ENCODE results near the gene ALDH3B2.
"Not testable (repeated sequence)": the region's sequence is repeated elsewhere in the genome, so short reads cannot be mapped to it uniquely, and the experiment has no call there.

Gene ALDH3B2

GRCh38 chr11:67674442-67674871 lies at the start of gene ALDH3B2:
TSS of gene ALDH3B2 (minus strand) at chr11:67674623. CDS start at chr11:67666935, 7,688 bp downstream.
- no peak for DNase-seq

- not testable (repeated sequence) for DNase-seq
Observed at GRCh38 chr11:67723036-67723435, 48.6 kb upstream of the ALDH3B2 start.

- not testable (repeated sequence) for DNase-seq
Observed at GRCh38 chr11:67716226-67716625, 41.8 kb upstream of the ALDH3B2 start.

- not testable (repeated sequence) for DNase-seq
Observed at GRCh38 chr11:67715801-67716200, 41.4 kb upstream of the ALDH3B2 start.

GRCh38 chr11:67713892-67714509 lies 39.6 kb upstream of the ALDH3B2 start:
- DNase-seq: not testable (repeated sequence)

GRCh38 chr11:67711676-67712075 lies 37.3 kb upstream of the ALDH3B2 start:
- not testable (repeated sequence) for DNase-seq

GRCh38 chr11:67711212-67711611 lies 36.8 kb upstream of the ALDH3B2 start:
- DNase-seq: not testable (repeated sequence)

GRCh38 chr11:67709806-67710205 lies 35.4 kb upstream of the ALDH3B2 start:
- not testable (repeated sequence) for DNase-seq

- no peak for DNase-seq
Observed at GRCh38 chr11:67705264-67705663, 30.8 kb upstream of the ALDH3B2 start.

- no peak for DNase-seq
Observed at GRCh38 chr11:67704524-67704923, 30.1 kb upstream of the ALDH3B2 start.

GRCh38 chr11:67703709-67704108 lies 29.3 kb upstream of the ALDH3B2 start:
- not testable (repeated sequence) for DNase-seq

- no peak for DNase-seq
Observed at GRCh38 chr11:67700548-67701262, 26.3 kb upstream of the ALDH3B2 start.

- no peak for DNase-seq
Observed at GRCh38 chr11:67700141-67700540, 25.7 kb upstream of the ALDH3B2 start.

GRCh38 chr11:67699521-67699920 lies 25.1 kb upstream of the ALDH3B2 start:
- DNase-seq: no peak

- no peak for DNase-seq
Observed at GRCh38 chr11:67698247-67698646, 23.8 kb upstream of the ALDH3B2 start.

- no peak for DNase-seq
Observed at GRCh38 chr11:67697846-67698245, 23.4 kb upstream of the ALDH3B2 start.

GRCh38 chr11:67696998-67697397 lies 22.6 kb upstream of the ALDH3B2 start:
- no peak for DNase-seq

GRCh38 chr11:67695606-67696005 lies 21.2 kb upstream of the ALDH3B2 start:
- no peak for DNase-seq

GRCh38 chr11:67694875-67695555 lies 20.6 kb upstream of the ALDH3B2 start:
- no peak for DNase-seq

GRCh38 chr11:67691149-67691548 lies 16.7 kb upstream of the ALDH3B2 start:
- no peak for DNase-seq

- no peak for DNase-seq
Observed at GRCh38 chr11:67689178-67689577, 14.8 kb upstream of the ALDH3B2 start.

GRCh38 chr11:67687986-67688385 lies 13.6 kb upstream of the ALDH3B2 start:
- DNase-seq: no peak

- DNase-seq: not testable (repeated sequence)
Observed at GRCh38 chr11:67685641-67686332, 11.4 kb upstream of the ALDH3B2 start.
